ENCODE measurements around the gene HOOK2.
"Not testable (repeated sequence)": the region's sequence is repeated elsewhere in the genome, so short reads cannot be mapped to it uniquely, and the experiment has no call there.

Gene HOOK2

DNA sequence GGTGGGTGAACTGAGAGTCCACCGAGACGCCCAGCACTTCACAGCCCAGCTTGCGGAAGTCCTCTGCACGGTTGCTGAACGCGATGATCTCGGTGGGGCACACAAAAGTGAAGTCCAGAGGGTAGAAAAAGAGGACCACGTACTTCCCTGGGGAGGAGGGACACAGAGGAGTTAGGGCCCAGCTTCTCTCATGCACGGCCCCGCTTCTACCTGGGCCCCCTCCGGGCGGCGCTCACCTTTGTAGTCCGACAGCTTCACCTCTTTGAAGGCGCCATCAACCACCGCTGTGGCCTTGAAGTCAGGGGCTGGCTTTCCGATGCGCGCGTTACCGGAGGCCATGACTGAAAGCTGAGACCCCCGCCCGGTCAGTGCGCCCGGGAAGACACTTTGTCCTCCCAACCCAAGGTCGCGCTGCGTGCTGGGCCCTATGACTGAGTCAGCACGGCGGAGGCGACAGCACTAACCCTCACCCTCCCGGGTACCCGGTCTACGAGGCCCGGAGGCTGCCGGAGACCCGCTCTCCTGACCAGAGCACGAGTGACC lies 25.6 kb upstream of the HOOK2 start:
- Histone ChIP-seq H3K9me3 (ENCODE audit: control insufficient read depth in 1 of 2, low read length in 2 of 2) (no peaks in the 10 kb centered on the region), H3K27ac (ENCODE audit: low read length) (peak overlapping the region; percentile 31), H3K27me3 (ENCODE audit: low read depth, low read length) (no peaks in the 10 kb centered on the region), H3K4me3 (ENCODE audit: low read depth in 1 of 2, low read length in 2 of 2) (peak overlapping the region; percentile 83 to 96), H3K36me3 (ENCODE audit: control insufficient read depth in 1 of 2, insufficient read depth in 2 of 2, low read length in 2 of 2) (peaks cover 0 to 9% of the 10 kb centered on the region in 2 donors), H3K4me1 (ENCODE audit: control insufficient read depth in 1 of 2, insufficient read depth in 2 of 2, low read length in 2 of 2) (peaks cover 8 to 32% of the 10 kb centered on the region in 2 donors)

DNA sequence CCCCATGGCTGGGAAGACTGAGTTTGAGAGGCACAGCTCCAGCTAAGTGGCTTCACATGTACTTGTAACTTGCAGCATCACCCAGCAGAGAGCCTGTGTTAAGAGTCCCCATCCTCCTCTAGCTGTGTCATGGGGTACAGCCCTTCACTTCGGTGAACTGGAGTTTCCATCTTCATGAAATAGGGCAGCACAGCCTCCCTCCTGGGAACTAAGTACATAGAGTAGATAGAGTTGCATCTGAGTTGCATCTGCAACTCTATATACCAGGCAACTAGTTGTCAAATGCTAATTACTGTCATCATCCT lies 25.1 kb upstream of the HOOK2 start:
- H3K4me1 ChIP-seq (ENCODE audit: control insufficient read depth in 1 of 2, insufficient read depth in 2 of 2, low read length in 2 of 2): peaks cover 11 to 36% of the 10 kb centered on the region in 2 donors
- H3K4me3 ChIP-seq (ENCODE audit: low read depth in 1 of 2, low read length in 2 of 2): peak overlapping the region; percentile 83 to 96
- no peaks in the 10 kb centered on the region for H3K27me3 ChIP-seq (ENCODE audit: low read depth, low read length)
- H3K9me3 ChIP-seq (ENCODE audit: control insufficient read depth in 1 of 2, low read length in 2 of 2): no peaks in the 10 kb centered on the region
- H3K27ac ChIP-seq (ENCODE audit: low read length): no peak overlapping the region
- H3K36me3 ChIP-seq (ENCODE audit: control insufficient read depth in 1 of 2, insufficient read depth in 2 of 2, low read length in 2 of 2): peaks cover 0 to 9% of the 10 kb centered on the region in 2 donors

DNA sequence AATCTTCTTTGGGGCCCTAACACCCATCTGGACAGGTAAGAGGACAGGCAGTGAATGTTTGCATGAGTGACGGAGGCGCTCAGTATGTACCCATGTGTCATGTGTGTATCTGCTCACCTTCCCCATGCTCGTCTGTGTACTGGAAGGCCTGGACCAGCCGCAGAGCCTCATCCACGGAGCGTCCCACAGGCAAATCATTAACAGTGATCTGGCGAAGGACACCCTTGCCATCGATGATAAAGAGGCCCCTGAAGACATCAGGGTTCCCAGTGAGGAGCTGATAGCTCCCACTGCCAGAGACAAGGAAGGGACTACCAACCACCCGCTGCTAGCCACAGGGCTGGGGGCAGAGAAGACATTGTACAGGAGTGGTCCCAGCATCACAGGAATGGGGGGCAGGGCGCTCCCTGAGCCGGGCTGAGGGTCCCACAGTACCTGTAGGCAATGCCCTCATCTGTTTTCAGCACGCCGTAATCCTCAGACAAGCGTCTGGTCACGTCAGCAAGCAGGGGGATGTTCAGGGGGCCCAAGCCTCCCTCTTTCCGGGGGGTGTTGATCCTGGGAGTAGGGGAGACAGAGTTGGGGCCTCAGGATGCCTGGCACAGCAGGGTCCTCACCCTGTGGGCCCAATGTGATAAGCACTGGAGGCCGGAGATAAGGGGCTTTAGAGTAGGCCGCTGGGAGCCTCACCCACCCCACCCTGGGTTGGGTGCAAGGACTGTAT lies 24.6 kb upstream of the HOOK2 start:
- H3K27ac ChIP-seq (ENCODE audit: low read length): no peak overlapping the region
- peaks cover 0 to 9% of the 10 kb centered on the region in 2 donors for H3K36me3 ChIP-seq (ENCODE audit: control insufficient read depth in 1 of 2, insufficient read depth in 2 of 2, low read length in 2 of 2)
- H3K9me3 ChIP-seq (ENCODE audit: control insufficient read depth in 1 of 2, low read length in 2 of 2): no peaks in the 10 kb centered on the region
- peaks cover 11 to 36% of the 10 kb centered on the region in 2 donors for H3K4me1 ChIP-seq (ENCODE audit: control insufficient read depth in 1 of 2, insufficient read depth in 2 of 2, low read length in 2 of 2)
- peak overlapping the region in 1 of 2 donors; percentile 96 for H3K4me3 ChIP-seq (ENCODE audit: low read depth in 1 of 2, low read length in 2 of 2)
- no peaks in the 10 kb centered on the region for H3K27me3 ChIP-seq (ENCODE audit: low read depth, low read length)

DNA sequence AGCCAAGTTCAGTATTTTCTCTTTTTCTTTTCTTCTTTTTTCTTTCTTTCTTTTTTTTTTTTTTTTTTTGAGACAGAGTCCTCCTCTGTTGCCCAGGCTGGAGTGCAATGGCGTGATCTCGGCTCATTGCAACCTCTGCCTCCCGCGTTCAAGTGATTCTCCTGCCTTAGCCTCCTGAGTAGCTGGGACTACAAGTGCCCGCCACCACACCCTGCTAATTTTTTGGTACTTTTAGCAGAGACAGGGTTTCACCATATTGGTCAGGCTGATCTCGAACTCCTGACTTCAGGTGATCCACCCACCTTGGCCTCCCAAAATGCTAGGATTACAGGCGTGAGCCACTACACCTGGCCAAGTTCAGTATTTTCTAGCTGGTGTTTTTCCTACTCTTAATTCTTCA lies 22.3 kb upstream of the HOOK2 start:
- peaks cover 11 to 35% of the 10 kb centered on the region in 2 donors for H3K4me1 ChIP-seq (ENCODE audit: control insufficient read depth in 1 of 2, insufficient read depth in 2 of 2, low read length in 2 of 2)
- H3K27me3 ChIP-seq (ENCODE audit: low read depth, low read length); H3K9me3 ChIP-seq (ENCODE audit: control insufficient read depth in 1 of 2, low read length in 2 of 2); H3K36me3 ChIP-seq (ENCODE audit: control insufficient read depth in 1 of 2, insufficient read depth in 2 of 2, low read length in 2 of 2); H3K4me3 ChIP-seq (ENCODE audit: low read depth in 1 of 2, low read length in 2 of 2); H3K27ac ChIP-seq (ENCODE audit: low read length): not testable (repeated sequence)

DNA sequence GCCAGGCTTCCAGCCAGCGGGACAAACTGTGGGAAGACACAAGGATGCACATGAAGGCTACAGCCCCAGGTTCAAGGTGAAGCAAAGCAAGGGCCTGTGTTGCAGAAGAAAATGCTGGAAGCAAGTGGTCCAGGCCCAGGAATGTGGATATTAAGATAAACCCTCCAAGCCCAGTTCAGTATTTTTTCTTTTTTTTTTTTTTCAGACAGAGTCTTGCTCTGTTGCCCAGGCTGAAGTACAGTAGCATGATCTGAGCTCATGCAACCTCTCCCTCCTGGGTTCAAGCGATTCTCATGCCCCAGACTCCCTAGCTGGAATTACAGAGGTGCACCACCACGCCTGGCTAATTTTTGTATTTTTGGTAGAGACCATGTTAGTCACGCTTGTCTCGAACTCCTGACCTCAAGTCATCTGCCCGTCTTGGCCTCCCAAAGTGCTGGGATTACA lies 21.8 kb upstream of the HOOK2 start:
- Histone ChIP-seq H3K4me3 (ENCODE audit: low read depth in 1 of 2, low read length in 2 of 2) (no peak overlapping the region), H3K36me3 (ENCODE audit: control insufficient read depth in 1 of 2, insufficient read depth in 2 of 2, low read length in 2 of 2) (peaks cover 0 to 9% of the 10 kb centered on the region in 2 donors), H3K4me1 (ENCODE audit: control insufficient read depth in 1 of 2, insufficient read depth in 2 of 2, low read length in 2 of 2) (peaks cover 11 to 30% of the 10 kb centered on the region in 2 donors), H3K27ac (ENCODE audit: low read length) (no peak overlapping the region), H3K9me3 (ENCODE audit: control insufficient read depth in 1 of 2, low read length in 2 of 2) (no peaks in the 10 kb centered on the region), H3K27me3 (ENCODE audit: low read depth, low read length) (no peaks in the 10 kb centered on the region)

DNA sequence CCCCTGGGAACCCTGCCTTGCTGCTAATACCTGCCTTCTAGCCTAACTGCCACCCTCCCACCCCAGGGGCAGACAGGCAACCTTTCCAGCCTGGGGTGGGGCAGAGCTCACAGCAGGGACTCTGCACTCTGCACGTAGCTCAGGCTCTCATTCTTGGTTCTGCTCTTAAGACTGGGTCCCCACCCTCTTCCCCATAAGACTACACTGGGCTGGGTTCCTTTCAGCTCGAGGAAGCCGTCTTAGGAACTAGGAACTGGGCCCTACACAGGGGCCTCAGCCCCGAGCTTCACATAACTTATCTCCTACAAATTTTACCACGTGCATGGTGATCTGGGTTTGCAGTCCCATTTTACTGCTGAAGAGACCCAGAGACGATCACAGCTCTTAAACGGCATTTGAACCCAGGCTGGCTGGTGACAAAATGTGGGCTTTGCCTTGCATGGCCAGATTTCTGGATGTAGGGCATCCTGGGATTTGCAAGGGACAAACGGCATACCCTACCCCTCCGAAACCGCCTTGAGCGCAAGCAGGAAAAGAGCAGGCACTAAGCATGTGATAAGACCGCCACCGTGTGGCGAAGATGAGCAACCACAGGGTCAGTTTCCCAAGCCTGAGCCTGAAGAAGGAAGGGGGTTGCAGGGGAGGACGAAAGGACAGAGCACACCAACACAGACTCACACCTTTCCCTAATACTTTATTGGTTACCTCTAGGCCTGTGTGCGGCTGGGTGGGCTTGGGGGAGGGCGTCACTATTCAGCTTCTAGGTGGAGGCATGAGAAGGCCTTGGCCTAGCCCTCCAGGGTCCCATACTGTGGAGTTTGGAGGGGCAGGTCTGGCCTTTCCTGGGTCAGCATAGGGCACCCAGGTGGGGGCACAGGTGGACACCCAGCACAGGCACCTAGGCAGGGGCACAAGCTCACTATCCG lies 21.1 kb upstream of the HOOK2 start:
- Histone ChIP-seq H3K4me1 (ENCODE audit: control insufficient read depth in 1 of 2, insufficient read depth in 2 of 2, low read length in 2 of 2) (peaks cover 11 to 23% of the 10 kb centered on the region in 2 donors), H3K36me3 (ENCODE audit: control insufficient read depth in 1 of 2, insufficient read depth in 2 of 2, low read length in 2 of 2) (peaks cover 0 to 9% of the 10 kb centered on the region in 2 donors), H3K4me3 (ENCODE audit: low read depth in 1 of 2, low read length in 2 of 2) (peak overlapping the region in 1 of 2 donors; percentile 49), H3K27ac (ENCODE audit: low read length) (peak overlapping the region; percentile 79), H3K27me3 (ENCODE audit: low read depth, low read length) (no peaks in the 10 kb centered on the region), H3K9me3 (ENCODE audit: control insufficient read depth in 1 of 2, low read length in 2 of 2) (no peaks in the 10 kb centered on the region)

DNA sequence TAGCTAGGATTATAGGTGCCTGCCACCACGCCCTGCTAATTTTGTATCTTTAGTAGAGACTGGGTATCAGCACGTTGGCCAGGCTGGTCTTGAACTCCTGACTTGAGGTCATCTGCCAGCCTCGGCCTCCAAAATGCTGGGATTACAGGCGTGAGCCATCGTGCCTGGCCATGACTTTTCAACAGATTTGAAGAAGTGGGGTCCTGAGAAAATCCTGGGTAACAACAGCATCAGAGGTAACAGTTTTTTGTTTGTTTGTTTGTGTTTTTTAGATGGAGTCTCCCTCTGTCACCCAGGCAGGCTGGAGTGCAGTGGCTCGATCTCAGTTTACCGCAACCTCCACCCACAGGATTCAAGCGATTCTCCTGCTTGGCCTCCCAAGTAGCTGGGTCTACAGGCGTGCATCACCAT lies 19.6 kb upstream of the HOOK2 start:
- H3K4me1 ChIP-seq (ENCODE audit: control insufficient read depth in 1 of 2, insufficient read depth in 2 of 2, low read length in 2 of 2): peaks cover 11 to 17% of the 10 kb centered on the region in 2 donors
- no peaks in the 10 kb centered on the region for H3K27me3 ChIP-seq (ENCODE audit: low read depth, low read length)
- H3K4me3 ChIP-seq (ENCODE audit: low read depth in 1 of 2, low read length in 2 of 2): peak overlapping the region in 1 of 2 donors; percentile 97
- peaks cover 0 to 12% of the 10 kb centered on the region in 2 donors for H3K36me3 ChIP-seq (ENCODE audit: control insufficient read depth in 1 of 2, insufficient read depth in 2 of 2, low read length in 2 of 2)
- H3K27ac ChIP-seq (ENCODE audit: low read length): no peak overlapping the region
- H3K9me3 ChIP-seq (ENCODE audit: control insufficient read depth in 1 of 2, low read length in 2 of 2): no peaks in the 10 kb centered on the region

DNA sequence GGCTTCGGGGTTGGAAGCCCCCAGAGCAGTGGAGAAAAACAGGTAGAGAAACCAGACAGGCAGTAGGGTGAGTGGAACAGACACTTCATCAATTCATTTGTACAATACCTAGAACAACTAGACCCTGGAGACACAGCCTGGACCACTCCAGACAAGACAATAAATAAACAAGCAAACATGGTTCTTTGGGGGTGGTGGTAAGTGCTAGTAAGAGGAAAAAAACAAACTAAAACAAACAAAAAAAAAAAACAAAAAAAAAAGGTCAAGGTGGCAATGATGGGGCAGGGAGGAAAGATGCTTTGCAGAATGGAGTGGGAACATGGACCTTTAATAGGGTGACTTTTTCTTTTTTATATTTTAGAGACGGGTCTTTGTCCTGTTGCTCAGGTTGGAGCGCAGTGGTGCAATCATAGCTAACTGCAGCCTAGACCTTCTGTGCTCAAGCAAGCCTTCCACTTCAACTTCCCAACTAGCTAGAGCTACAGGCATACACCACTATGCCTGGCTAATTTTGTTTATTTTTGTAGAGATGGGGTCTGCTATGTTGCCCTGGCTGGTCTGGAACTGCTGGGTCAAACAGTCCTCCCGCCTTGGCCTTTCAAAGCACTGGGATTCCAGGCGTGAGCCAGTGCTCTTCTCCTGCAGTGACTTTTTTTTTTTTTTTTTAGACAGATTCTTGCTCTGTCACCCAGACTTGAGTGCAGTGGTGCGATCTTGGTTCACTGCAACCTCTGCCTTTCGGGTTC lies 19.0 kb upstream of the HOOK2 start:
- Histone ChIP-seq H3K4me3 (ENCODE audit: low read depth in 1 of 2, low read length in 2 of 2) (peak overlapping the region; percentile 55 to 97), H3K9me3 (ENCODE audit: control insufficient read depth in 1 of 2, low read length in 2 of 2) (no peaks in the 10 kb centered on the region), H3K27ac (ENCODE audit: low read length) (peak overlapping the region; percentile 99), H3K27me3 (ENCODE audit: low read depth, low read length) (no peaks in the 10 kb centered on the region), H3K4me1 (ENCODE audit: control insufficient read depth in 1 of 2, insufficient read depth in 2 of 2, low read length in 2 of 2) (peaks cover 9 to 17% of the 10 kb centered on the region in 2 donors), H3K36me3 (ENCODE audit: control insufficient read depth in 1 of 2, insufficient read depth in 2 of 2, low read length in 2 of 2) (peaks cover 0 to 8% of the 10 kb centered on the region in 2 donors)

DNA sequence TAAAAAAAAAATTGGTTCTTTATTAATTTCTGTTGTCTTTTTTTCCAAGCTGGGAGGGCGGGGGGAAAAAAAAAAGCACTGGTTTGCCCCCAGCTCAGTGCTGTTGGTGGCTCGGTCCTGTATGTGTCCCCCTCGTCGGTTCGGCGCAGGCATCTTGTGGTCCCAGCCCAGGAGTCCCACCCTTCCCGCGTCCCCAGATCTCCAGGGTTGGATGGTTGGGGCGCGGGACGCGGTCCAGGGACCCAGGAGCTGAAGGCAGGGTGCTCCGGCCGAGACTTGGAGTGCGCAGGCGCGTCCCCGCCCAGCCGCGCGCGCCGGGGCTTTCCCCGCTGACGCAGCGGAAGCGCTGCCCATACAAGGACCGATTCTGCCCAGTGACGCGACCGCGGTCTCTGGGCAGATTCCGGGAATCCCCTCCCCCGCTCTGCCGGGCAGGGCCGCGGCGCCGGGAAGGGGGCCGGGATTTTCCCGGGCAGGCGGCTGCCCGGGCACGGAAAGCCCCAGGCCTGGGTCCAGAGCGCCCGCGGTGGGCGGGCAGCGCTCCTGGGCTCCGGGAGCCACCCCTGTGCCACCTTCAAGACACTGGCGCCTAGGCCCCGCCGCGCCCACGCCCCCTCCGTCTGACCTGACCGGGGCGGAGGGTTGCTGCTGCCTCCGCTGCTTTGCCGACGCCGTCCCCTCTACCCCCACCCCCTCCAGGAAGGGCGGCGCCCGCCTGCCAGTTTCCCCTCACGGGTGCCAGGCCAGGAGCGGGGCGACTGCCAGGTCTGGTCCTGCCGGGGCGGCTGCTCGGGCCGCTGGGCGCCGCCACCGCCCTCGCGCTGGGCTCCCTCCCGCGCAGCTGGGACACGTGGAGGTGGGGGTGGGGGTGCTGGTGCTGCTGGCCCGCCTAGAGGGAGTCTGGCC lies 18.2 kb upstream of the HOOK2 start:
- peak overlapping the region; percentile 99 for H3K27ac ChIP-seq (ENCODE audit: low read length)
- H3K4me3 ChIP-seq (ENCODE audit: low read depth in 1 of 2, low read length in 2 of 2): peak overlapping the region; percentile 68 to 97
- H3K9me3 ChIP-seq (ENCODE audit: control insufficient read depth in 1 of 2, low read length in 2 of 2): no peaks in the 10 kb centered on the region
- H3K36me3 ChIP-seq (ENCODE audit: control insufficient read depth in 1 of 2, insufficient read depth in 2 of 2, low read length in 2 of 2): peaks cover 0 to 13% of the 10 kb centered on the region in 2 donors
- H3K27me3 ChIP-seq (ENCODE audit: low read depth, low read length): no peaks in the 10 kb centered on the region
- H3K4me1 ChIP-seq (ENCODE audit: control insufficient read depth in 1 of 2, insufficient read depth in 2 of 2, low read length in 2 of 2): peaks cover 11 to 22% of the 10 kb centered on the region in 2 donors

DNA sequence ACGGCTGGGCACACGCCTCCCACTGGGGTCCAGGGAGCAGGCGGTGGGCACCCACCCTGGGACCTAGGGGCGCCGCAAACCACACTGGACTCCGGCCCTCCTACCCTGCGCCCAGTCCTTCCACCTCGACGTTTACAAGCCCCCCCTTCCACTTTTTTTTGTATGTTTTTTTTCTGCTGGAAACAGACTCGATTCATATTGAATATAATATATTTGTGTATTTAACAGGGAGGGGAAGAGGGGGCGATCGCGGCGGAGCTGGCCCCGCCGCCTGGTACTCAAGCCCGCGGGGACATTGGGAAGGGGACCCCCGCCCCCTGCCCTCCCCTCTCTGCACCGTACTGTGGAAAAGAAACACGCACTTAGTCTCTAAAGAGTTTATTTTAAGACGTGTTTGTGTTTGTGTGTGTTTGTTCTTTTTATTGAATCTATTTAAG lies 17.5 kb upstream of the HOOK2 start:
- Histone ChIP-seq H3K4me3 (ENCODE audit: low read depth in 1 of 2, low read length in 2 of 2) (peak overlapping the region; percentile 68 to 97), H3K4me1 (ENCODE audit: control insufficient read depth in 1 of 2, insufficient read depth in 2 of 2, low read length in 2 of 2) (peaks cover 18 to 29% of the 10 kb centered on the region in 2 donors), H3K27ac (ENCODE audit: low read length) (peak overlapping the region; percentile 99)

More for the DNA sequence above, 17.5 kb upstream of the HOOK2 start:
- Histone ChIP-seq H3K9me3 (ENCODE audit: control insufficient read depth in 1 of 2, low read length in 2 of 2) (no peaks in the 10 kb centered on the region), H3K27me3 (ENCODE audit: low read depth, low read length) (no peaks in the 10 kb centered on the region), H3K36me3 (ENCODE audit: control insufficient read depth in 1 of 2, insufficient read depth in 2 of 2, low read length in 2 of 2) (peaks cover 0 to 13% of the 10 kb centered on the region in 2 donors)

Data from muscle layer of duodenum (tissue), 2 donors.